IMR-90 (cell line): Measurements from ENCODE around the gene ARID5A.

Source experiments
- BHLHE40 ChIP-seq: fragments of 150-350 bp; IDR thresholded peaks from 2 replicates; pipeline ENCODE4 v1.6.1; 2016; ENCODE audit warnings: mild to moderate bottlenecking, low read depth, low read length
- CEBPB ChIP-seq: IDR thresholded peaks from 2 replicates; pipeline ENCODE4 v1.6.1; 2012; ENCODE audit warnings: low read depth, low read length, improper control_type of control experiment
- CHD1 ChIP-seq: IDR thresholded peaks from 2 replicates; pipeline ENCODE4 v1.6.1; 2012; ENCODE audit warnings: low read depth, low read length, improper control_type of control experiment
- MAFK ChIP-seq: IDR thresholded peaks from 2 replicates; pipeline ENCODE4 v1.6.1; 2012; ENCODE audit warnings: low read depth, low read length, improper control_type of control experiment
- MXI1 ChIP-seq: IDR thresholded peaks from 2 replicates; pipeline ENCODE4 v1.6.1; 2012; ENCODE audit warnings: low read depth, mild to moderate bottlenecking, low read length, moderate library complexity, borderline replicate concordance
- POLR2A ChIP-seq: IDR thresholded peaks from 2 replicates; pipeline ENCODE4 v1.6.1; 2012; ENCODE audit warnings: mild to moderate bottlenecking, low read depth, low read length
- USF2 ChIP-seq: fragments of 150-350 bp; IDR thresholded peaks from 2 replicates; pipeline ENCODE4 v1.6.1; 2017; ENCODE audit warnings: mild to moderate bottlenecking, antibody characterized with exemption, low read length, low read depth
- TF ChIP-seq, protein P1 (sequence below): conservative IDR thresholded peaks from 2 replicates; pipeline ENCODE4 v1.5.1; 2012; ENCODE audit warnings: mild to moderate bottlenecking, low read depth, low read length, improper control_type of control experiment

GRCh38 chr2:96552315-96553175, 16.0 kb downstream of the ARID5A start:
- TF ChIP-seq USF2 (no peak), CEBPB (no peak), POLR2A (no peak), MXI1 (no peak), MAFK (no peak), CHD1 (no peak), BHLHE40 (no peak)
- TF ChIP-seq, protein P1, sequence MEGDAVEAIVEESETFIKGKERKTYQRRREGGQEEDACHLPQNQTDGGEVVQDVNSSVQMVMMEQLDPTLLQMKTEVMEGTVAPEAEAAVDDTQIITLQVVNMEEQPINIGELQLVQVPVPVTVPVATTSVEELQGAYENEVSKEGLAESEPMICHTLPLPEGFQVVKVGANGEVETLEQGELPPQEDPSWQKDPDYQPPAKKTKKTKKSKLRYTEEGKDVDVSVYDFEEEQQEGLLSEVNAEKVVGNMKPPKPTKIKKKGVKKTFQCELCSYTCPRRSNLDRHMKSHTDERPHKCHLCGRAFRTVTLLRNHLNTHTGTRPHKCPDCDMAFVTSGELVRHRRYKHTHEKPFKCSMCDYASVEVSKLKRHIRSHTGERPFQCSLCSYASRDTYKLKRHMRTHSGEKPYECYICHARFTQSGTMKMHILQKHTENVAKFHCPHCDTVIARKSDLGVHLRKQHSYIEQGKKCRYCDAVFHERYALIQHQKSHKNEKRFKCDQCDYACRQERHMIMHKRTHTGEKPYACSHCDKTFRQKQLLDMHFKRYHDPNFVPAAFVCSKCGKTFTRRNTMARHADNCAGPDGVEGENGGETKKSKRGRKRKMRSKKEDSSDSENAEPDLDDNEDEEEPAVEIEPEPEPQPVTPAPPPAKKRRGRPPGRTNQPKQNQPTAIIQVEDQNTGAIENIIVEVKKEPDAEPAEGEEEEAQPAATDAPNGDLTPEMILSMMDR, result no peak
